Esophagus squamous epithelium (tissue), 5 donors: ENCODE results near the gene LOXL1. TPM values are rescaled to one million over a fixed set of nuclear protein-coding genes. Genes with fewer than 3 reads are reported as not detected.

Experiments used
- DNase-seq: peaks from one replicate; lab custom pipeline; 2025; lab: John Stamatoyannopoulos, UW
- H3K27ac ChIP-seq, 4 donors: fragments of 200-600 bp; sonication (generic); one replicate each; pipeline ENCODE4 v1.5.1; 2016 to 2019; ENCODE audit warnings: mild to moderate bottlenecking in 1 of 4
- H3K27me3 ChIP-seq, 4 donors: fragments of 200-600 bp; sonication (generic); 1 replicate in 3 of 4; 2 replicates in 1 of 4; pipeline versions ENCODE4 v1.5.1 to v1.6.0; 2017 to 2021; ENCODE audit warnings: antibody characterized with exemption in 1 of 4
- H3K36me3 ChIP-seq, 3 donors: fragments of 200-600 bp; sonication (generic); one replicate each; pipeline ENCODE4 v1.5.1; 2016 to 2019
- H3K4me1 ChIP-seq, 3 donors: fragments of 200-600 bp; sonication (generic); one replicate each; pipeline ENCODE4 v1.5.1; 2017 to 2019
- H3K4me3 ChIP-seq, 4 donors: fragments of 200-600 bp; sonication (generic); 1 replicate in 3 of 4; 2 replicates in 1 of 4; pipeline ENCODE4 v1.5.1; 2016 to 2019; ENCODE audit warnings: mild to moderate bottlenecking in 2 of 4, moderate library complexity in 1 of 4
- H3K9me3 ChIP-seq, 3 donors: fragments of 200-600 bp; sonication (generic); one replicate each; pipeline ENCODE4 v1.5.1; 2016 to 2019
- CTCF ChIP-seq, 6 experiments: fragments of 450-650 bp in 4 of 6; fragments of 200-600 bp in 2 of 6; sonication (generic) in 2 of 6; IDR thresholded peaks; one replicate each; pipeline ENCODE4 v1.5.1; 2016 to 2019; ENCODE audit warnings: antibody characterized with exemption in 6 of 6, mild to moderate bottlenecking in 4 of 6, moderate library complexity in 4 of 6
- POLR2A ChIP-seq, 4 donors: fragments of 450-650 bp; IDR thresholded peaks; one replicate each; pipeline ENCODE4 v1.6.1; 2017; ENCODE audit warnings: antibody characterized with exemption in 4 of 4, mild to moderate bottlenecking in 4 of 4, moderate library complexity in 3 of 4
- WGBS, 2 donors: methylation state at CpG; one replicate each; pipeline ENCODE4 v1.1.5; 2018; 5-methylcytosine and 5-hydroxymethylcytosine counted together
- intact Hi-C: fragments of 100-400 bp; cut with DNase I; formaldehyde crosslinking; loops from one replicate; pipeline ENCODE4 v1.15.0; 2022
- total RNA-seq, 4 donors: library from RNA; depleted of rRNA; stranded (reverse); fragments of >200 nt; gene quantifications; one replicate each; pipeline ENCODE4 v1.1.0, GENCODE V29; 2016
- donor health status: DM: yes; HTN: yes; CAD: no.

LOXL1 gene
- total RNA-seq, 4 donors from 2014 or later, result 4.3 to 7.7 (median 6.3) TPM

- 82 to 96% methylated on average over 3 to 10 of the region's 10 CpGs for WGBS, 2 donors
- Histone ChIP-seq H3K27me3 (no peaks in the 10 kb centered on the region), H3K27ac (peak overlapping the region in 1 of 4 donors; percentile 62), H3K4me3 (no peak overlapping the region), H3K4me1 (peaks cover 11 to 46% (median 26%) of the 10 kb centered on the region in 3 donors), H3K9me3 (no peaks in the 10 kb centered on the region), H3K36me3 (peaks cover 0 to 4% (median 0%) of the 10 kb centered on the region in 3 donors)
- TF ChIP-seq POLR2A (IDR thresholded peaks at IDR 0.05) (no peak), CTCF (IDR thresholded peaks at IDR 0.05) (no peak)
- intact Hi-C loops, result no loop called here
- no peak for DNase-seq
These were observed 15.8 kb downstream of the LOXL1 start for GRCh38 chr15:73941871-73942635.

GRCh38 chr15:73942751-73943270, 16.5 kb downstream of the LOXL1 start:
- intact Hi-C loops, result no loop called here
- WGBS, 2 donors, result 43 to 86% methylated on average over 1 to 3 of the region's 6 CpGs
- peaks cover 11 to 42% (median 26%) of the 10 kb centered on the region in 3 donors for H3K4me1 ChIP-seq
- H3K4me3 ChIP-seq, result no peak overlapping the region
- no peak for TF ChIP-seq CTCF (IDR thresholded peaks at IDR 0.05)
- no peak for TF ChIP-seq POLR2A (IDR thresholded peaks at IDR 0.05)
- no peaks in the 10 kb centered on the region for H3K27me3 ChIP-seq
- peaks cover 0 to 12% (median 0%) of the 10 kb centered on the region in 3 donors for H3K36me3 ChIP-seq
- DNase-seq, result no peak
- H3K27ac ChIP-seq, result no peak overlapping the region
- H3K9me3 ChIP-seq, result no peaks in the 10 kb centered on the region

GRCh38 chr15:73944161-73945129, 18.2 kb downstream of the LOXL1 start:
- Histone ChIP-seq H3K9me3 (no peaks in the 10 kb centered on the region), H3K4me3 (no peak overlapping the region), H3K36me3 (peaks cover 0 to 23% (median 0%) of the 10 kb centered on the region in 3 donors), H3K4me1 (peaks cover 11 to 42% (median 26%) of the 10 kb centered on the region in 3 donors), H3K27ac (peak overlapping the region in 1 of 4 donors; percentile 1), H3K27me3 (no peaks in the 10 kb centered on the region)
- TF ChIP-seq CTCF (IDR thresholded peaks at IDR 0.05) (no peak), POLR2A (IDR thresholded peaks at IDR 0.05) (no peak)
- intact Hi-C loops, result no loop called here
- DNase-seq, result no peak
- 41 to 59% methylated on average over 7 to 9 of the region's 13 CpGs for WGBS, 2 donors

- Histone ChIP-seq H3K27ac (no peak overlapping the region), H3K4me1 (peaks cover 11 to 40% (median 26%) of the 10 kb centered on the region in 3 donors), H3K27me3 (no peaks in the 10 kb centered on the region), H3K9me3 (no peaks in the 10 kb centered on the region), H3K36me3 (peaks cover 0 to 25% (median 0%) of the 10 kb centered on the region in 3 donors), H3K4me3 (no peak overlapping the region)
- no peak for TF ChIP-seq POLR2A (IDR thresholded peaks at IDR 0.05)
- no peak for TF ChIP-seq CTCF (IDR thresholded peaks at IDR 0.05)
- 79 to 83% methylated on average over 2 to 4 of the region's 4 CpGs for WGBS, 2 donors
- no peak for DNase-seq
- intact Hi-C loops, result no loop called here
These were observed 18.9 kb downstream of the LOXL1 start for GRCh38 chr15:73945130-73945508.
